ENCODE measurements around the gene IQCK. TPM values are rescaled to one million over a fixed set of nuclear protein-coding genes. Genes with fewer than 3 reads are reported as not detected.
"Not testable (repeated sequence)": the region's sequence is repeated elsewhere in the genome, so short reads cannot be mapped to it uniquely, and the experiment has no call there.

Gene IQCK
- 1 to 10 TPM; 1.6 to 2.1 TPM for total RNA-seq

GRCh38 chr16:19717741-19718623, at the start of gene IQCK, which contains the start of gene KNOP1:
Gene IQCK (plus strand): TSS chr16:19718271. CDS start chr16:19718307, 36 bp downstream.
Gene KNOP1 (minus strand): TSS chr16:19718227. CDS start chr16:19715035, 3,192 bp downstream.
- Mint-ChIP-seq H3K27me3 (no peaks in the 10 kb centered on the region), H3K36me3 (peaks cover 10% of the 10 kb centered on the region), H3K27ac (peak within 1 kb of the TSS; percentile 79), H3K9me3 (no peaks in the 10 kb centered on the region), H3K4me3 (peak within 1 kb of the TSS; percentile 90), H3K4me1 (peaks cover 18% of the 10 kb centered on the region)
- DNase-seq (peak; percentile 92), ATAC-seq (ENCODE audit: low read depth) (peak; percentile 93)
- POLR2A ChIA-PET = interaction anchor here (1.0 to 1.7 kb wide), 5 partner anchors 19 to 194 kb away, joined by 3 to 10 read pairs (median 3); partner anchors contain the start of gene VPS35L

- H3K4me3 Mint-ChIP-seq = no peak overlapping the region
- peaks cover 8% of the 10 kb centered on the region for H3K36me3 Mint-ChIP-seq
- H3K9me3 Mint-ChIP-seq = no peaks in the 10 kb centered on the region
- DNase-seq (no peak), ATAC-seq (ENCODE audit: low read depth) (no peak)
- no peaks in the 10 kb centered on the region for H3K27me3 Mint-ChIP-seq
- no peaks in the 10 kb centered on the region for H3K4me1 Mint-ChIP-seq
- POLR2A ChIA-PET = no interaction called here
- H3K27ac Mint-ChIP-seq = no peak overlapping the region
These were observed 45.7 kb upstream of the IQCK start for GRCh38 chr16:19672378-19672777.

GRCh38 chr16:19674485-19674884, 43.6 kb upstream of the IQCK start:
- no peaks in the 10 kb centered on the region for H3K4me1 Mint-ChIP-seq
- ATAC-seq (ENCODE audit: low read depth) (no peak), DNase-seq (no peak)
- no peaks in the 10 kb centered on the region for H3K9me3 Mint-ChIP-seq
- POLR2A ChIA-PET = no interaction called here
- H3K4me3 Mint-ChIP-seq = no peak overlapping the region
- H3K27me3 Mint-ChIP-seq = no peaks in the 10 kb centered on the region
- H3K27ac Mint-ChIP-seq = no peak overlapping the region
- H3K36me3 Mint-ChIP-seq = peaks cover 7% of the 10 kb centered on the region

GRCh38 chr16:19677402-19677801, 40.7 kb upstream of the IQCK start:
- peaks cover 7% of the 10 kb centered on the region for H3K36me3 Mint-ChIP-seq
- no peak for DNase-seq
- H3K4me3 Mint-ChIP-seq = no peak overlapping the region
- H3K9me3 Mint-ChIP-seq = no peaks in the 10 kb centered on the region
- no peaks in the 10 kb centered on the region for H3K27me3 Mint-ChIP-seq
- H3K4me1 Mint-ChIP-seq = no peaks in the 10 kb centered on the region
- no peak overlapping the region for H3K27ac Mint-ChIP-seq
- POLR2A ChIA-PET = no interaction called here
- no peak for ATAC-seq (ENCODE audit: low read depth)

GRCh38 chr16:19678804-19679203, 39.3 kb upstream of the IQCK start:
- H3K4me1 Mint-ChIP-seq = no peaks in the 10 kb centered on the region
- POLR2A ChIA-PET = no interaction called here
- H3K27me3 Mint-ChIP-seq = no peaks in the 10 kb centered on the region
- no peak overlapping the region for H3K27ac Mint-ChIP-seq
- no peaks in the 10 kb centered on the region for H3K9me3 Mint-ChIP-seq
- H3K4me3 Mint-ChIP-seq = no peak overlapping the region
- ATAC-seq (ENCODE audit: low read depth) (no peak), DNase-seq (no peak)
- H3K36me3 Mint-ChIP-seq = peaks cover 19% of the 10 kb centered on the region

GRCh38 chr16:19679281-19679680, 38.8 kb upstream of the IQCK start:
- H3K36me3 Mint-ChIP-seq = peaks cover 20% of the 10 kb centered on the region
- DNase-seq; H3K9me3 Mint-ChIP-seq; H3K27me3 Mint-ChIP-seq; ATAC-seq (ENCODE audit: low read depth); H3K27ac Mint-ChIP-seq; POLR2A ChIA-PET; H3K4me3 Mint-ChIP-seq; H3K4me1 Mint-ChIP-seq: not testable (repeated sequence)

- H3K36me3 Mint-ChIP-seq = peaks cover 34% of the 10 kb centered on the region
These were observed 37.2 kb upstream of the IQCK start for GRCh38 chr16:19680881-19681340.

GRCh38 chr16:19681637-19682036, 36.4 kb upstream of the IQCK start:
- H3K27ac Mint-ChIP-seq = no peak overlapping the region
- peaks cover 38% of the 10 kb centered on the region for H3K36me3 Mint-ChIP-seq
- H3K4me3 Mint-ChIP-seq = no peak overlapping the region
- H3K27me3 Mint-ChIP-seq = no peaks in the 10 kb centered on the region
- H3K9me3 Mint-ChIP-seq = no peaks in the 10 kb centered on the region
- ATAC-seq (ENCODE audit: low read depth) (no peak), DNase-seq (no peak)
- POLR2A ChIA-PET = no interaction called here
- peaks cover 2% of the 10 kb centered on the region for H3K4me1 Mint-ChIP-seq

More at GRCh38 chr16:19680881-19681340, 37.2 kb upstream of the IQCK start:
- no peak for ATAC-seq (ENCODE audit: low read depth)
- DNase-seq = no peak
- POLR2A ChIA-PET = no interaction called here
- Mint-ChIP-seq H3K27ac (no peak overlapping the region), H3K27me3 (no peaks in the 10 kb centered on the region), H3K4me1 (peaks cover 2% of the 10 kb centered on the region), H3K9me3 (no peaks in the 10 kb centered on the region), H3K4me3 (no peak overlapping the region)

- peaks cover 4% of the 10 kb centered on the region for H3K4me1 Mint-ChIP-seq
- peaks cover 40% of the 10 kb centered on the region for H3K36me3 Mint-ChIP-seq
- no peak for DNase-seq
- H3K27me3 Mint-ChIP-seq = no peaks in the 10 kb centered on the region
- H3K9me3 Mint-ChIP-seq = no peaks in the 10 kb centered on the region
- no peak for ATAC-seq (ENCODE audit: low read depth)
- no peak overlapping the region for H3K27ac Mint-ChIP-seq
- POLR2A ChIA-PET = no interaction called here
- H3K4me3 Mint-ChIP-seq = no peak overlapping the region
These were observed 34.4 kb upstream of the IQCK start for GRCh38 chr16:19683453-19684236.

GRCh38 chr16:19685176-19685575, 32.9 kb upstream of the IQCK start:
- no peak overlapping the region for H3K4me3 Mint-ChIP-seq
- peaks cover 43% of the 10 kb centered on the region for H3K36me3 Mint-ChIP-seq
- POLR2A ChIA-PET = no interaction called here
- no peak overlapping the region for H3K27ac Mint-ChIP-seq
- peaks cover 15% of the 10 kb centered on the region for H3K4me1 Mint-ChIP-seq
- H3K27me3 Mint-ChIP-seq = no peaks in the 10 kb centered on the region
- no peaks in the 10 kb centered on the region for H3K9me3 Mint-ChIP-seq
- DNase-seq (no peak), ATAC-seq (ENCODE audit: low read depth) (no peak)

- no peak overlapping the region for H3K27ac Mint-ChIP-seq
- no peak for ATAC-seq (ENCODE audit: low read depth)
- POLR2A ChIA-PET = no interaction called here
- no peak for DNase-seq
- H3K4me1 Mint-ChIP-seq = peaks cover 17% of the 10 kb centered on the region
- H3K4me3 Mint-ChIP-seq = no peak overlapping the region
- peaks cover 43% of the 10 kb centered on the region for H3K36me3 Mint-ChIP-seq
- H3K9me3 Mint-ChIP-seq = no peaks in the 10 kb centered on the region
- H3K27me3 Mint-ChIP-seq = no peaks in the 10 kb centered on the region
These were observed 30.8 kb upstream of the IQCK start for GRCh38 chr16:19687279-19687678.

GRCh38 chr16:19688396-19689024, 29.6 kb upstream of the IQCK start:
- Mint-ChIP-seq H3K4me1 (peaks cover 17% of the 10 kb centered on the region), H3K27me3 (no peaks in the 10 kb centered on the region), H3K4me3 (no peak overlapping the region), H3K9me3 (no peaks in the 10 kb centered on the region), H3K27ac (peak overlapping the region; percentile 19), H3K36me3 (peaks cover 40% of the 10 kb centered on the region)
- ATAC-seq (ENCODE audit: low read depth) (no peak), DNase-seq (no peak)
- POLR2A ChIA-PET = no interaction called here

GRCh38 chr16:19689342-19689741, 28.7 kb upstream of the IQCK start:
- no peak overlapping the region for H3K4me3 Mint-ChIP-seq
- POLR2A ChIA-PET = no interaction called here
- H3K36me3 Mint-ChIP-seq = peaks cover 38% of the 10 kb centered on the region
- no peaks in the 10 kb centered on the region for H3K9me3 Mint-ChIP-seq
- no peak overlapping the region for H3K27ac Mint-ChIP-seq
- no peak for ATAC-seq (ENCODE audit: low read depth)
- no peak for DNase-seq
- peaks cover 17% of the 10 kb centered on the region for H3K4me1 Mint-ChIP-seq
- H3K27me3 Mint-ChIP-seq = no peaks in the 10 kb centered on the region

All from activated naive CD8-positive, alpha-beta T cell treated with anti-CD3 and anti-CD28 coated beads, Interleukin-2, amount 10 ng/mL, durations not matched to agents 7 days and 5 days (primary cell).